ENCODE data around the gene SLC45A1.

DNA sequence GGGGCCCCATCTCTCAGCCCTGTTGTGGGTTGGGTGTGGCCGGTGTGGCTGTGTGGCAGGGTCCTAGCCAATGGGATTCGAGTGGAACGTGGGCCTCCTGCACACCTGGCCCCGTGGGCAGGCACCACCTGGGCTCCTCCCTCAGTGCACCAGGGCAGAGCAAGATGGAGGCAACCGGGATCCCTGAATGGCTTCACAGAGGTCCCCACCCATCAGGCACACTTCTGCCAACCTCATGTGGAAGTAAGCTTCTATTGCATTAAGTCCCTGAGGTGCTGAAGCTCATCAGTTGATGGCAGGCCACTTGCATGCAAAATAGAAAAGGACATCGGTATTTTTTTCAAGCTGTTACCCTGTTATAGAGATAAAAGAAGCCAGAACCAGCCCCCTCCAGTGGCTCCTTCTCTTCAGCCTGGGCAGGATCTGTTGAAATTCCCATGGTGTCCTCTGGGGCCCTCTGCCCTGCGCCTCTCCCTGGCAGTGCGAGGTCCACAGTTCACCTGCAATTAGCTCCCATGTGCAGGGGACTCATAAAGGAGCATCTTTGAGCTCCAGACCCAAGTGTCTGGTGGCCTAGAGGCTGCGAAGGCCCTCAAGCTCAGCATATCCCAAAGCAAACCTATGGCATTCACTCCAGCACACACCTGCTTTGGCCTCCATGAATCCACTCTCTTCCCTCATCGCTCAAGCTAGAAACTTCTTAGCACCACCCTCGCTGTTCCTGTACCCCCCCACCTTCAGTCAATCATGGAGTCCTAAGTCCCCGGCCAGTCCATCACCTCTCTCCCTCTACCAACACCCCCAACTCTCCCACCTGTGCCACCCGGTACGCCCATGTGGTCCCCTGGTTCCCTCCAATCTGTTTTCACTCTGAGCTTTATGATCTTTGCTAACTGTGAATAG is 2.1 kb upstream of the SLC45A1 start:
- TF ChIP-seq, protein P1, sequence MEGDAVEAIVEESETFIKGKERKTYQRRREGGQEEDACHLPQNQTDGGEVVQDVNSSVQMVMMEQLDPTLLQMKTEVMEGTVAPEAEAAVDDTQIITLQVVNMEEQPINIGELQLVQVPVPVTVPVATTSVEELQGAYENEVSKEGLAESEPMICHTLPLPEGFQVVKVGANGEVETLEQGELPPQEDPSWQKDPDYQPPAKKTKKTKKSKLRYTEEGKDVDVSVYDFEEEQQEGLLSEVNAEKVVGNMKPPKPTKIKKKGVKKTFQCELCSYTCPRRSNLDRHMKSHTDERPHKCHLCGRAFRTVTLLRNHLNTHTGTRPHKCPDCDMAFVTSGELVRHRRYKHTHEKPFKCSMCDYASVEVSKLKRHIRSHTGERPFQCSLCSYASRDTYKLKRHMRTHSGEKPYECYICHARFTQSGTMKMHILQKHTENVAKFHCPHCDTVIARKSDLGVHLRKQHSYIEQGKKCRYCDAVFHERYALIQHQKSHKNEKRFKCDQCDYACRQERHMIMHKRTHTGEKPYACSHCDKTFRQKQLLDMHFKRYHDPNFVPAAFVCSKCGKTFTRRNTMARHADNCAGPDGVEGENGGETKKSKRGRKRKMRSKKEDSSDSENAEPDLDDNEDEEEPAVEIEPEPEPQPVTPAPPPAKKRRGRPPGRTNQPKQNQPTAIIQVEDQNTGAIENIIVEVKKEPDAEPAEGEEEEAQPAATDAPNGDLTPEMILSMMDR (optimal IDR thresholded peaks at IDR 0.05 in 1 of 3, IDR thresholded peaks at IDR 0.05 in 1 of 3, conservative IDR thresholded peaks at IDR 0.05 in 1 of 3; ENCODE audit: extremely low read depth in 1 of 3, insufficient read depth in 2 of 3, low read length in 3 of 3) = peak in 2 of 3 experiments; percentile 18 to 26
- no peak for TF ChIP-seq EZH2 (IDR thresholded peaks at IDR 0.05; ENCODE audit: low read length)
